ENCODE results near the gene PCSK1.

Gene PCSK1

GRCh38 chr5:96433066-96433447 lies at the start of gene PCSK1:
PCSK1 (minus strand) TSS chr5:96433248; CDS start chr5:96433042, 206 bp downstream.
- no peak for DNase-seq

- DNase-seq, result no peak
Measured at GRCh38 chr5:96481867-96482266, 48.8 kb upstream of the PCSK1 start.

GRCh38 chr5:96481009-96481786 lies 48.1 kb upstream of the PCSK1 start:
- no peak for DNase-seq

- no peak for DNase-seq
Measured at GRCh38 chr5:96478983-96479382, 45.9 kb upstream of the PCSK1 start.

GRCh38 chr5:96476654-96477053 lies 43.6 kb upstream of the PCSK1 start:
- DNase-seq, result no peak

GRCh38 chr5:96474073-96474472 lies 41.0 kb upstream of the PCSK1 start:
- DNase-seq, result no peak

GRCh38 chr5:96473155-96473554 lies 40.1 kb upstream of the PCSK1 start:
- DNase-seq, result no peak

- no peak for DNase-seq
Measured at GRCh38 chr5:96470785-96471184, 37.7 kb upstream of the PCSK1 start.

- DNase-seq, result no peak
Measured at GRCh38 chr5:96468956-96469355, 35.9 kb upstream of the PCSK1 start.

GRCh38 chr5:96463091-96463490 lies 30.0 kb upstream of the PCSK1 start:
- no peak for DNase-seq

GRCh38 chr5:96459313-96460121 lies 26.5 kb upstream of the PCSK1 start:
- no peak for DNase-seq

- DNase-seq, result no peak
Measured at GRCh38 chr5:96458176-96458575, 25.1 kb upstream of the PCSK1 start.

GRCh38 chr5:96455789-96456188 lies 22.7 kb upstream of the PCSK1 start:
- DNase-seq, result no peak

- no peak for DNase-seq
Measured at GRCh38 chr5:96453394-96453793, 20.3 kb upstream of the PCSK1 start.

GRCh38 chr5:96447949-96448348 lies 14.9 kb upstream of the PCSK1 start:
- no peak for DNase-seq

- DNase-seq, result no peak
Measured at GRCh38 chr5:96440185-96440538, 7.1 kb upstream of the PCSK1 start.

GRCh38 chr5:96439477-96440184 lies 6.6 kb upstream of the PCSK1 start:
- DNase-seq, result no peak

- peak; percentile 44 for DNase-seq
Measured at GRCh38 chr5:96434201-96434645, 1.2 kb upstream of the PCSK1 start.

GRCh38 chr5:96432216-96433065 lies 607 bp downstream of the PCSK1 start:
- DNase-seq, result no peak

GRCh38 chr5:96431376-96432187 lies 1.5 kb downstream of the PCSK1 start:
- DNase-seq, result no peak

GRCh38 chr5:96427824-96428223 lies 5.2 kb downstream of the PCSK1 start:
- no peak for DNase-seq

- DNase-seq, result no peak
Measured at GRCh38 chr5:96426831-96427230, 6.2 kb downstream of the PCSK1 start.

All from activated naive CD4-positive, alpha-beta T cell treated with Interleukin-2 at 50 U/mL for 16 hours (primary cell).